WTC11 (cell line): ENCODE measurements around the gene FRA10AC1. TPM values are rescaled to one million over a fixed set of nuclear protein-coding genes. Genes with fewer than 3 reads are reported as not detected.

Source experiments
- CBFB ChIP-seq: sonication (generic); formaldehyde crosslinking; IDR thresholded peaks from 2 replicates; pipeline ENCODE4 v1.8.1; 2022; ENCODE audit warnings: mild to moderate bottlenecking, low read depth, missing genetic modification reagents
- CREB1 ChIP-seq: sonication (generic); formaldehyde crosslinking; IDR thresholded peaks from 2 replicates; pipeline ENCODE4 v1.8.0; 2023; ENCODE audit warnings: mild to moderate bottlenecking, missing genetic modification reagents
- ELF4 ChIP-seq: sonication (generic); formaldehyde crosslinking; IDR thresholded peaks from 2 replicates; pipeline ENCODE4 v1.8.1; 2022; ENCODE audit warnings: low read depth, mild to moderate bottlenecking, moderate library complexity, missing genetic modification reagents
- ESRRA ChIP-seq: sonication (generic); formaldehyde crosslinking; IDR thresholded peaks from 2 replicates; pipeline ENCODE4 v1.8.1; 2022; ENCODE audit warnings: mild to moderate bottlenecking, missing genetic modification reagents, borderline replicate concordance
- FOXK1 ChIP-seq: sonication (generic); formaldehyde crosslinking; IDR thresholded peaks from 2 replicates; pipeline ENCODE4 v1.8.0; 2022; ENCODE audit warnings: mild to moderate bottlenecking, moderate library complexity, missing genetic modification reagents
- FOXP1 ChIP-seq: sonication (generic); formaldehyde crosslinking; IDR thresholded peaks from 2 replicates; pipeline ENCODE4 v1.8.0; 2022; ENCODE audit warnings: missing genetic modification reagents, mild to moderate bottlenecking, moderate library complexity, borderline replicate concordance
- GABPB1 ChIP-seq: sonication (generic); formaldehyde crosslinking; IDR thresholded peaks from 2 replicates; pipeline ENCODE4 v1.8.1; 2023; ENCODE audit warnings: mild to moderate bottlenecking, missing genetic modification reagents
- KAT7 ChIP-seq: sonication (generic); formaldehyde crosslinking; IDR thresholded peaks from 2 replicates; pipeline ENCODE4 v1.8.1; 2023; ENCODE audit warnings: missing genetic modification reagents, mild to moderate bottlenecking, borderline replicate concordance
- MYBL2 ChIP-seq: sonication (generic); formaldehyde crosslinking; IDR thresholded peaks from 2 replicates; pipeline ENCODE4 v1.8.1; 2023; ENCODE audit warnings: mild to moderate bottlenecking, moderate library complexity, missing genetic modification reagents
- NFATC4 ChIP-seq: fragments of 250-450 bp; sonication (Bioruptor Pico); IDR thresholded peaks from 2 replicates; pipeline ENCODE4 v1.9.0; 2021; ENCODE audit warnings: mild to moderate bottlenecking
- NFE2L1 ChIP-seq: sonication (generic); formaldehyde crosslinking; IDR thresholded peaks from 2 replicates; pipeline ENCODE4 v1.8.1; 2023; ENCODE audit warnings: missing genetic modification reagents
- NR1H2 ChIP-seq: sonication (generic); formaldehyde crosslinking; IDR thresholded peaks from 2 replicates; pipeline ENCODE4 v1.9.0; 2021; ENCODE audit warnings: mild to moderate bottlenecking, moderate library complexity, missing genetic modification reagents
- NR2C2 ChIP-seq: sonication (generic); formaldehyde crosslinking; IDR thresholded peaks from 2 replicates; pipeline ENCODE4 v1.8.0; 2022; ENCODE audit warnings: mild to moderate bottlenecking, missing genetic modification reagents
- PRRX2 ChIP-seq: fragments of 250-450 bp; sonication (Bioruptor Pico); IDR thresholded peaks from 2 replicates; pipeline ENCODE4 v1.8.0; 2021; ENCODE audit warnings: mild to moderate bottlenecking
- SP1 ChIP-seq: sonication (generic); formaldehyde crosslinking; conservative IDR thresholded peaks from 2 replicates; pipeline ENCODE4 v1.8.1; 2022; ENCODE audit warnings: missing genetic modification reagents
- TEAD4 ChIP-seq: sonication (generic); formaldehyde crosslinking; IDR thresholded peaks from 2 replicates; pipeline ENCODE4 v1.8.0; 2022; ENCODE audit warnings: mild to moderate bottlenecking, missing genetic modification reagents
- ZBTB21 ChIP-seq: sonication (generic); formaldehyde crosslinking; IDR thresholded peaks from 2 replicates; pipeline ENCODE4 v1.8.1; 2023; ENCODE audit warnings: mild to moderate bottlenecking, missing genetic modification reagents, borderline replicate concordance
- ZNF263 ChIP-seq: sonication (generic); formaldehyde crosslinking; IDR thresholded peaks from 2 replicates; pipeline ENCODE4 v1.8.1; 2022; ENCODE audit warnings: low read depth, mild to moderate bottlenecking, moderate library complexity, missing genetic modification reagents
- total RNA-seq: library from RNA; stranded (reverse); gene quantifications from 3 replicates; pipeline ENCODE4 v1.2.3, GENCODE V29; 2021
- TF ChIP-seq, protein P1 (sequence below): sonication (generic); formaldehyde crosslinking; IDR thresholded peaks from 2 replicates; pipeline ENCODE4 v1.8.1; 2022; ENCODE audit warnings: low read depth, missing genetic modification reagents, borderline replicate concordance
- TF ChIP-seq, protein P2 (sequence below): fragments of 250-450 bp; sonication (Bioruptor Pico); IDR thresholded peaks from 2 replicates; pipeline ENCODE4 v1.9.0; 2021; ENCODE audit warnings: mild to moderate bottlenecking
- TF ChIP-seq, protein P3 (sequence below): sonication (generic); formaldehyde crosslinking; conservative IDR thresholded peaks from 2 replicates; pipeline ENCODE4 v1.8.1; 2022; ENCODE audit warnings: mild to moderate bottlenecking, missing genetic modification reagents
- TF ChIP-seq, protein P4 (sequence below): sonication (generic); formaldehyde crosslinking; IDR thresholded peaks from 2 replicates; pipeline ENCODE4 v1.8.1; 2023; ENCODE audit warnings: mild to moderate bottlenecking, missing genetic modification reagents
- TF ChIP-seq, protein P5 (sequence below): sonication (generic); formaldehyde crosslinking; IDR thresholded peaks from 2 replicates; pipeline ENCODE4 v1.8.0; 2023; ENCODE audit warnings: missing genetic modification reagents, mild to moderate bottlenecking, borderline replicate concordance
- TF ChIP-seq, protein P6 (sequence below): sonication (generic); formaldehyde crosslinking; IDR thresholded peaks from 2 replicates; pipeline ENCODE4 v1.8.1; 2023; ENCODE audit warnings: mild to moderate bottlenecking, missing genetic modification reagents, moderate library complexity
- TF ChIP-seq, protein P7 (sequence below): fragments of 250-450 bp; sonication (Bioruptor Pico); IDR thresholded peaks from 2 replicates; pipeline ENCODE4 v1.8.0; 2021; ENCODE audit warnings: mild to moderate bottlenecking
- TF ChIP-seq, protein P8 (sequence below): sonication (generic); formaldehyde crosslinking; IDR thresholded peaks from 2 replicates; pipeline ENCODE4 v1.8.0; 2023; ENCODE audit warnings: missing genetic modification reagents

FRA10AC1 gene
- total RNA-seq, 1 experiment from 2014 or later = 14.1 TPM

DNA sequence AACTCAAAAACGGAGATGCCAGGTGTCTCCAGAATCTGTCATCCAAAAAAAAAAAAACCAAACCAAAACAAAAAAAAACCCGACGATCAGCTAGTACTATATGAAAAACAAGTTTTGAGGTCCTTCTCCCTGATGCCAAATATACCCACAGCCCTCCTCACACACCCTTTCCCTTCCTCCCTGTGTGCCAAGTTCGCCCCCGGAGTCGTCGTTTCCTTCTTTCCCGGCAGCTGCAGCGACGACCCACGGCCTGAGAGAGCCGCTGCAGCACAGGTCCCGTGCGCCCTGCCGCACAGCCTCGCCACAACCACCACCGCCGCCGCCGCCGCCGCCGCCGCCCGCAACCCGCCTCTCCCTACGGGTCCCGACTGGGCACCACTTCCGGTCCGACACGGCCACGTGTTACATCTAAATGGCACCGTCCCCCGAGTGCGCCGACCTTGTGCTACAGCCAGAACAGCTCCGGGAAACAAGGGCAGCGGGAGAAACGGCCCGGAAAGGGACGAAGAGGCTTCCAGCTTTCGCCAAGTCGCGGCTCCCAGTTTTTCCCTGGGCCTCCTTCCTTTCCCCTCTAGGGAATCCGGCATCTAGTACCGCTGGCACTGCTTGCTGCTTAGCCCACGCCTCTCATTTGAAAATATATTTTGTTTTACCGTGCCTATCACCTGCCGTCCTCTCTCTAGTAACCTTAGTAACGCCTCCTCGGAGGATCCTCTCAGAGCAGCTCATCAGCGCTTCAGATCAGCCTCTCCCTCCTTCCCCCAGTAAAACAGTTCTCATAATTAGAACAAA lies at the start of gene FRA10AC1 (continued):
- TF ChIP-seq, protein P1, sequence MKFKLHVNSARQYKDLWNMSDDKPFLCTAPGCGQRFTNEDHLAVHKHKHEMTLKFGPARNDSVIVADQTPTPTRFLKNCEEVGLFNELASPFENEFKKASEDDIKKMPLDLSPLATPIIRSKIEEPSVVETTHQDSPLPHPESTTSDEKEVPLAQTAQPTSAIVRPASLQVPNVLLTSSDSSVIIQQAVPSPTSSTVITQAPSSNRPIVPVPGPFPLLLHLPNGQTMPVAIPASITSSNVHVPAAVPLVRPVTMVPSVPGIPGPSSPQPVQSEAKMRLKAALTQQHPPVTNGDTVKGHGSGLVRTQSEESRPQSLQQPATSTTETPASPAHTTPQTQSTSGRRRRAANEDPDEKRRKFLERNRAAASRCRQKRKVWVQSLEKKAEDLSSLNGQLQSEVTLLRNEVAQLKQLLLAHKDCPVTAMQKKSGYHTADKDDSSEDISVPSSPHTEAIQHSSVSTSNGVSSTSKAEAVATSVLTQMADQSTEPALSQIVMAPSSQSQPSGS (CRISPR knock-in tag) = no peak
- TF ChIP-seq MYBL2 (CRISPR knock-in tag) (peak; percentile 82; the same call in 1 of the 2 replicates), FOXK1 (CRISPR knock-in tag) (peak; percentile 96), KAT7 (CRISPR knock-in tag) (peak; percentile 98; the same call in 1 of the 2 replicates), SP1 (peak; percentile 93), NFE2L1 (peak; percentile 84; the same call in 1 of the 2 replicates), CBFB (CRISPR knock-in tag) (peak; percentile 76; the same call in 1 of the 2 replicates), ESRRA (CRISPR knock-in tag) (peak; percentile 76; the same call in 1 of the 2 replicates), ZBTB21 (CRISPR knock-in tag) (peak; percentile 65; the same call in 1 of the 2 replicates), PRRX2 (CRISPR knock-in tag) (no peak), ELF4 (CRISPR knock-in tag) (peak; percentile 53; the same call in 1 of the 2 replicates), GABPB1 (peak; percentile 95), FOXP1 (CRISPR knock-in tag) (peak; percentile 93), NR1H2 (no peak), NFATC4 (CRISPR knock-in tag) (no peak), TEAD4 (CRISPR knock-in tag) (no peak), CREB1 (CRISPR knock-in tag) (0 out of 2 replicates have a peak, but pooled peaks have one; percentile 78), NR2C2 (CRISPR knock-in tag) (0 out of 2 replicates have a peak, but pooled peaks have one; percentile 31), ZNF263 (CRISPR knock-in tag) (no peak)
- TF ChIP-seq, protein P2, sequence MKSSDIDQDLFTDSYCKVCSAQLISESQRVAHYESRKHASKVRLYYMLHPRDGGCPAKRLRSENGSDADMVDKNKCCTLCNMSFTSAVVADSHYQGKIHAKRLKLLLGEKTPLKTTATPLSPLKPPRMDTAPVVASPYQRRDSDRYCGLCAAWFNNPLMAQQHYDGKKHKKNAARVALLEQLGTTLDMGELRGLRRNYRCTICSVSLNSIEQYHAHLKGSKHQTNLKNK (CRISPR knock-in tag) = no peak
- TF ChIP-seq, protein P3, sequence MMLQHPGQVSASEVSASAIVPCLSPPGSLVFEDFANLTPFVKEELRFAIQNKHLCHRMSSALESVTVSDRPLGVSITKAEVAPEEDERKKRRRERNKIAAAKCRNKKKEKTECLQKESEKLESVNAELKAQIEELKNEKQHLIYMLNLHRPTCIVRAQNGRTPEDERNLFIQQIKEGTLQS = no peak
- TF ChIP-seq, protein P4, sequence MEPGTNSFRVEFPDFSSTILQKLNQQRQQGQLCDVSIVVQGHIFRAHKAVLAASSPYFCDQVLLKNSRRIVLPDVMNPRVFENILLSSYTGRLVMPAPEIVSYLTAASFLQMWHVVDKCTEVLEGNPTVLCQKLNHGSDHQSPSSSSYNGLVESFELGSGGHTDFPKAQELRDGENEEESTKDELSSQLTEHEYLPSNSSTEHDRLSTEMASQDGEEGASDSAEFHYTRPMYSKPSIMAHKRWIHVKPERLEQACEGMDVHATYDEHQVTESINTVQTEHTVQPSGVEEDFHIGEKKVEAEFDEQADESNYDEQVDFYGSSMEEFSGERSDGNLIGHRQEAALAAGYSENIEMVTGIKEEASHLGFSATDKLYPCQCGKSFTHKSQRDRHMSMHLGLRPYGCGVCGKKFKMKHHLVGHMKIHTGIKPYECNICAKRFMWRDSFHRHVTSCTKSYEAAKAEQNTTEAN (CRISPR knock-in tag) = peak; percentile 82; the same call in 1 of the 2 replicates
- TF ChIP-seq, protein P5, sequence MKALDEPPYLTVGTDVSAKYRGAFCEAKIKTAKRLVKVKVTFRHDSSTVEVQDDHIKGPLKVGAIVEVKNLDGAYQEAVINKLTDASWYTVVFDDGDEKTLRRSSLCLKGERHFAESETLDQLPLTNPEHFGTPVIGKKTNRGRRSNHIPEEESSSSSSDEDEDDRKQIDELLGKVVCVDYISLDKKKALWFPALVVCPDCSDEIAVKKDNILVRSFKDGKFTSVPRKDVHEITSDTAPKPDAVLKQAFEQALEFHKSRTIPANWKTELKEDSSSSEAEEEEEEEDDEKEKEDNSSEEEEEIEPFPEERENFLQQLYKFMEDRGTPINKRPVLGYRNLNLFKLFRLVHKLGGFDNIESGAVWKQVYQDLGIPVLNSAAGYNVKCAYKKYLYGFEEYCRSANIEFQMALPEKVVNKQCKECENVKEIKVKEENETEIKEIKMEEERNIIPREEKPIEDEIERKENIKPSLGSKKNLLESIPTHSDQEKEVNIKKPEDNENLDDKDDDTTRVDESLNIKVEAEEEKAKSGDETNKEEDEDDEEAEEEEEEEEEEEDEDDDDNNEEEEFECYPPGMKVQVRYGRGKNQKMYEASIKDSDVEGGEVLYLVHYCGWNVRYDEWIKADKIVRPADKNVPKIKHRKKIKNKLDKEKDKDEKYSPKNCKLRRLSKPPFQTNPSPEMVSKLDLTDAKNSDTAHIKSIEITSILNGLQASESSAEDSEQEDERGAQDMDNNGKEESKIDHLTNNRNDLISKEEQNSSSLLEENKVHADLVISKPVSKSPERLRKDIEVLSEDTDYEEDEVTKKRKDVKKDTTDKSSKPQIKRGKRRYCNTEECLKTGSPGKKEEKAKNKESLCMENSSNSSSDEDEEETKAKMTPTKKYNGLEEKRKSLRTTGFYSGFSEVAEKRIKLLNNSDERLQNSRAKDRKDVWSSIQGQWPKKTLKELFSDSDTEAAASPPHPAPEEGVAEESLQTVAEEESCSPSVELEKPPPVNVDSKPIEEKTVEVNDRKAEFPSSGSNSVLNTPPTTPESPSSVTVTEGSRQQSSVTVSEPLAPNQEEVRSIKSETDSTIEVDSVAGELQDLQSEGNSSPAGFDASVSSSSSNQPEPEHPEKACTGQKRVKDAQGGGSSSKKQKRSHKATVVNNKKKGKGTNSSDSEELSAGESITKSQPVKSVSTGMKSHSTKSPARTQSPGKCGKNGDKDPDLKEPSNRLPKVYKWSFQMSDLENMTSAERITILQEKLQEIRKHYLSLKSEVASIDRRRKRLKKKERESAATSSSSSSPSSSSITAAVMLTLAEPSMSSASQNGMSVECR (CRISPR knock-in tag) = peak; percentile 87; the same call in 1 of the 2 replicates
- TF ChIP-seq, protein P6, sequence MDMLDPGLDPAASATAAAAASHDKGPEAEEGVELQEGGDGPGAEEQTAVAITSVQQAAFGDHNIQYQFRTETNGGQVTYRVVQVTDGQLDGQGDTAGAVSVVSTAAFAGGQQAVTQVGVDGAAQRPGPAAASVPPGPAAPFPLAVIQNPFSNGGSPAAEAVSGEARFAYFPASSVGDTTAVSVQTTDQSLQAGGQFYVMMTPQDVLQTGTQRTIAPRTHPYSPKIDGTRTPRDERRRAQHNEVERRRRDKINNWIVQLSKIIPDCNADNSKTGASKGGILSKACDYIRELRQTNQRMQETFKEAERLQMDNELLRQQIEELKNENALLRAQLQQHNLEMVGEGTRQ (CRISPR knock-in tag) = peak; percentile 85
- TF ChIP-seq, protein P7, sequence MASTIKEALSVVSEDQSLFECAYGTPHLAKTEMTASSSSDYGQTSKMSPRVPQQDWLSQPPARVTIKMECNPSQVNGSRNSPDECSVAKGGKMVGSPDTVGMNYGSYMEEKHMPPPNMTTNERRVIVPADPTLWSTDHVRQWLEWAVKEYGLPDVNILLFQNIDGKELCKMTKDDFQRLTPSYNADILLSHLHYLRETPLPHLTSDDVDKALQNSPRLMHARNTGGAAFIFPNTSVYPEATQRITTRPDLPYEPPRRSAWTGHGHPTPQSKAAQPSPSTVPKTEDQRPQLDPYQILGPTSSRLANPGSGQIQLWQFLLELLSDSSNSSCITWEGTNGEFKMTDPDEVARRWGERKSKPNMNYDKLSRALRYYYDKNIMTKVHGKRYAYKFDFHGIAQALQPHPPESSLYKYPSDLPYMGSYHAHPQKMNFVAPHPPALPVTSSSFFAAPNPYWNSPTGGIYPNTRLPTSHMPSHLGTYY (CRISPR knock-in tag) = no peak
- TF ChIP-seq, protein P8, sequence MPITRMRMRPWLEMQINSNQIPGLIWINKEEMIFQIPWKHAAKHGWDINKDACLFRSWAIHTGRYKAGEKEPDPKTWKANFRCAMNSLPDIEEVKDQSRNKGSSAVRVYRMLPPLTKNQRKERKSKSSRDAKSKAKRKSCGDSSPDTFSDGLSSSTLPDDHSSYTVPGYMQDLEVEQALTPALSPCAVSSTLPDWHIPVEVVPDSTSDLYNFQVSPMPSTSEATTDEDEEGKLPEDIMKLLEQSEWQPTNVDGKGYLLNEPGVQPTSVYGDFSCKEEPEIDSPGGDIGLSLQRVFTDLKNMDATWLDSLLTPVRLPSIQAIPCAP = peak; percentile 67; the same call in 1 of the 2 replicates
